ENCODE measurements around the gene PJA2. TPM values are rescaled to one million over a fixed set of nuclear protein-coding genes. Genes with fewer than 3 reads are reported as not detected.

Gene PJA2
- total and polyA plus RNA-seq, 2 of the 8 experiments (the other 6 are each of a cell fraction or from before 2014, with no cell fraction given), result 15.3 to 47.7 TPM

DNA sequence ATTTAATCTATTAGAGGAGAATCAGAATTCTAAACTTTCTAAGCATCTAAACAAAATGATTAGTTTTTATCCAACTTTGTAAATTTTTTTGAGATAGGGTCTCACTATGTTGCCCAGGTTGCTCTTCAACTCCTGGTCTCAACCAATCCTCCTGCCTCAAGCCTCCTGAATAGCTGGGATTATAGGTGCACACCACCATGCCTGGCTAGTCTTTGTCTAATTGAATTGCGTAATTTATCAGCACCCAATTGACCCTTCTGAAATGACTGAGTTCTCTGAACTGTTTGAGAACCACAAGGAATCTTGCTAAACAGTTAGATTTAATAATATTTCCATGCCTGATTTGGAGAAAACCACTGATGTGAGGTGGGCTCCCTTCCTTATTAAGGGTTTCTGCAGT, 75.7 kb downstream of the PJA2 start:
- H3K4ac ChIP-seq (replicated peaks; ENCODE audit: insufficient read length, low read depth, low read length), result no peak overlapping the region
- no peaks in the 10 kb centered on the region for H3K9me3 ChIP-seq (ENCODE audit: insufficient read depth in 2 of 2, low read depth in 1 of 2, low read length in 1 of 2)
- FAIRE-seq, result no peak
- ChIA-PET CTCF (ENCODE audit: partially characterized antibody) (no interaction called here), POLR2A (ENCODE audit: partially characterized antibody) (no interaction called here)
- no peak overlapping the region for H3K4me3 ChIP-seq (ENCODE audit: extremely low read depth in 1 of 4, insufficient read depth in 2 of 4, low read depth in 3 of 4, low read length in 4 of 4)
- H3K27ac ChIP-seq (ENCODE audit: low read depth, low read length), result no peak overlapping the region
- no peak overlapping the region for H4K8ac ChIP-seq (ENCODE audit: extremely low read depth, insufficient read depth, low read length)
- no peaks in the 10 kb centered on the region for H3K79me1 ChIP-seq (ENCODE audit: low read depth, low read length)
- no peak overlapping the region for H3K56ac ChIP-seq (replicated peaks; ENCODE audit: insufficient read length, low read depth, low read length)
- H3K36me3 ChIP-seq (ENCODE audit: control insufficient read depth in 2 of 4, insufficient read depth in 4 of 4, low read length in 3 of 4), result peaks cover 0 to 2% (median 0%) of the 10 kb centered on the region in 4 experiments; a peak in 1 of 8 replicates
- no peak overlapping the region for H2BK5ac ChIP-seq (ENCODE audit: low read depth, low read length)
- H3K4me1 ChIP-seq (replicated peaks in 1 of 4; ENCODE audit: control insufficient read depth in 3 of 4, insufficient read depth in 4 of 4, low read length in 3 of 4), result peaks cover 0 to 2% (median 0%) of the 10 kb centered on the region in 4 experiments; a peak in 1 of 7 replicates
- H3K18ac ChIP-seq (ENCODE audit: extremely low read depth, low read length), result no peak overlapping the region
- H2BK120ac ChIP-seq (replicated peaks; ENCODE audit: low read depth, low read length), result no peak overlapping the region
- no peak overlapping the region for H2AK5ac ChIP-seq (ENCODE audit: low read depth, low read length)
- H3K4me2 ChIP-seq (ENCODE audit: insufficient read depth in 1 of 2, low read depth in 2 of 2, low read length in 2 of 2), result no peak overlapping the region
- H2BK15ac ChIP-seq (ENCODE audit: low read length), result no peak overlapping the region
- TF ChIP-seq EGR1 (IDR thresholded peaks at IDR 0.05; ENCODE audit: borderline replicate concordance, low read depth, low read length), result no peak
- peak; percentile 16; the same call in 1 of the 2 replicates for TF ChIP-seq CEBPB (IDR thresholded peaks at IDR 0.05; ENCODE audit: low read depth, low read length)
- no peak for TF ChIP-seq CHD1 (IDR thresholded peaks at IDR 0.05; ENCODE audit: low read depth, low read length)
- 94% methylated on average over 1 of the region's 1 CpG; no CpG with 5 or more reads in 1 of the 2 experiments for WGBS, 2 experiments (ENCODE audit: extremely low coverage in 1 of 2, insufficient coverage in 1 of 2, insufficient read length in 1 of 2, insufficient replicate concordance in 2 of 2, low coverage in 1 of 2, low lambda C conversion rate in 2 of 2, missing lambda C conversion rate in 1 of 2)
- no peak overlapping the region for H4K5ac ChIP-seq (ENCODE audit: insufficient read length, low read depth, low read length)
- H3K23me2 ChIP-seq (ENCODE audit: low read depth, low read length), result no peaks in the 10 kb centered on the region
- H3K79me2 ChIP-seq (ENCODE audit: control insufficient read depth in 1 of 2, insufficient read depth in 2 of 2, low read length in 2 of 2), result no peaks in the 10 kb centered on the region
- H2BK12ac ChIP-seq (ENCODE audit: low read depth, low read length), result no peak overlapping the region
- no peak overlapping the region for H3K23ac ChIP-seq (ENCODE audit: insufficient read length)
- no peak overlapping the region for H3K14ac ChIP-seq (ENCODE audit: insufficient read length)
- no peak overlapping the region for H4K91ac ChIP-seq (replicated peaks; ENCODE audit: insufficient read length, low read length)
- no peaks in the 10 kb centered on the region for H3K27me3 ChIP-seq (replicated peaks in 1 of 4; ENCODE audit: control insufficient read depth in 3 of 4, extremely low read depth in 1 of 4, insufficient read depth in 3 of 4, low read length in 3 of 4)
- H4K20me1 ChIP-seq (replicated peaks in 1 of 2; ENCODE audit: control insufficient read depth in 1 of 2, insufficient read depth in 2 of 2, low read length in 2 of 2), result no peaks in the 10 kb centered on the region
- H2AFZ ChIP-seq (ENCODE audit: low read length), result no peak overlapping the region
- DNase-seq (ENCODE audit: low read depth in 1 of 2, low spot score in 2 of 2), result no peak
- H3K9ac ChIP-seq (replicated peaks in 1 of 4; ENCODE audit: extremely low read depth in 1 of 4, low read depth in 3 of 4, low read length in 3 of 4), result no peak overlapping the region
- H2BK20ac ChIP-seq (ENCODE audit: low read length), result no peak overlapping the region

Data from H1 (cell line).